Measurements from ENCODE around the gene XRN1. TPM values are rescaled to one million over a fixed set of nuclear protein-coding genes. Genes with fewer than 3 reads are reported as not detected.

XRN1 gene
- total and polyA plus RNA-seq, 2 donors = 12.2 to 27.3 TPM

GRCh38 chr3:142467768-142468167, 19.9 kb upstream of the XRN1 start:
- Histone ChIP-seq H3K9me3 (ENCODE audit: control insufficient read depth in 2 of 2, insufficient read depth in 1 of 2, low read length in 1 of 2) (no peaks in the 10 kb centered on the region), H3K4me1 (ENCODE audit: control insufficient read depth in 2 of 2, insufficient read depth in 2 of 2, low read length in 2 of 2) (no peaks in the 10 kb centered on the region), H3K4me3 (ENCODE audit: low read length in 2 of 2) (no peak overlapping the region), H3K27me3 (ENCODE audit: control insufficient read depth in 2 of 2, insufficient read depth in 1 of 2, low read length in 1 of 2) (no peaks in the 10 kb centered on the region), H3K36me3 (ENCODE audit: control insufficient read depth in 2 of 2, insufficient read depth in 2 of 2, low read length in 1 of 2) (no peaks in the 10 kb centered on the region), H3K27ac (ENCODE audit: low read depth in 1 of 2, low read length in 1 of 2) (no peak overlapping the region)
- DNase-seq (ENCODE audit: low read depth in 6 of 9, low spot score in 9 of 9) = no peak
- WGBS = over 99% methylated on average over 3 of the region's 3 CpGs

DNA sequence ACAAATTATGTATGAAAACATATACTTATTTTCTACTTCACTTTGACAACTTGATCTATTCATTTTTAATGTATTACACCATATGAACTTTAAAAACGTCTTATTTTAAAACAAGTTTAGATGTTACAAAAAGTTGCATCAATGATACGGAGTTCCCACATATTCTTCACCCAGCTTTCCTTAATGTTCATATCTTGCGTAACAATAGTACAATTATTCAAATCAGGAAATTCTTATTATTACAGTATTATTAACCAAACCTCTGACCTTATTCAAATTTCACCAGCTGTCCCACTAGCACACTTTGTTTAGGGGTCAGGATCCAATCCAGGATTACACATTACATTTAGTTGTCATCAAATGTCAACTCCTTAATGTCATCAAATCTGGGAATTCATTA, 12.9 kb upstream of the XRN1 start:
- Histone ChIP-seq H3K36me3 (ENCODE audit: control insufficient read depth in 2 of 2, insufficient read depth in 2 of 2, low read length in 1 of 2) (peaks cover 0 to 12% of the 10 kb centered on the region in 2 donors), H3K27ac (ENCODE audit: low read depth in 1 of 2, low read length in 1 of 2) (no peak overlapping the region), H3K4me3 (ENCODE audit: low read length in 2 of 2) (no peak overlapping the region), H3K9me3 (ENCODE audit: control insufficient read depth in 2 of 2, insufficient read depth in 1 of 2, low read length in 1 of 2) (no peaks in the 10 kb centered on the region), H3K27me3 (ENCODE audit: control insufficient read depth in 2 of 2, insufficient read depth in 1 of 2, low read length in 1 of 2) (no peaks in the 10 kb centered on the region), H3K4me1 (ENCODE audit: control insufficient read depth in 2 of 2, insufficient read depth in 2 of 2, low read length in 2 of 2) (no peaks in the 10 kb centered on the region)
- no peak for DNase-seq (ENCODE audit: low read depth in 6 of 9, low spot score in 9 of 9)
- WGBS = 98% methylated on average over 3 of the region's 3 CpGs

GRCh38 chr3:142459929-142460328, 12.1 kb upstream of the XRN1 start:
- WGBS = 99% methylated on average over 2 of the region's 2 CpGs
- DNase-seq (ENCODE audit: low read depth in 6 of 9, low spot score in 9 of 9) = no peak
- Histone ChIP-seq H3K27ac (ENCODE audit: low read depth in 1 of 2, low read length in 1 of 2) (no peak overlapping the region), H3K4me1 (ENCODE audit: control insufficient read depth in 2 of 2, insufficient read depth in 2 of 2, low read length in 2 of 2) (no peaks in the 10 kb centered on the region), H3K9me3 (ENCODE audit: control insufficient read depth in 2 of 2, insufficient read depth in 1 of 2, low read length in 1 of 2) (no peaks in the 10 kb centered on the region), H3K27me3 (ENCODE audit: control insufficient read depth in 2 of 2, insufficient read depth in 1 of 2, low read length in 1 of 2) (no peaks in the 10 kb centered on the region), H3K4me3 (ENCODE audit: low read length in 2 of 2) (no peak overlapping the region), H3K36me3 (ENCODE audit: control insufficient read depth in 2 of 2, insufficient read depth in 2 of 2, low read length in 1 of 2) (peaks cover 0 to 12% of the 10 kb centered on the region in 2 donors)

GRCh38 chr3:142459096-142459495, 11.3 kb upstream of the XRN1 start:
- no peak overlapping the region for H3K27ac ChIP-seq (ENCODE audit: low read depth in 1 of 2, low read length in 1 of 2)
- no peak for DNase-seq (ENCODE audit: low read depth in 6 of 9, low spot score in 9 of 9)
- peaks cover 0 to 14% of the 10 kb centered on the region in 2 donors for H3K36me3 ChIP-seq (ENCODE audit: control insufficient read depth in 2 of 2, insufficient read depth in 2 of 2, low read length in 1 of 2)
- no peaks in the 10 kb centered on the region for H3K27me3 ChIP-seq (ENCODE audit: control insufficient read depth in 2 of 2, insufficient read depth in 1 of 2, low read length in 1 of 2)
- H3K9me3 ChIP-seq (ENCODE audit: control insufficient read depth in 2 of 2, insufficient read depth in 1 of 2, low read length in 1 of 2) = no peaks in the 10 kb centered on the region
- H3K4me1 ChIP-seq (ENCODE audit: control insufficient read depth in 2 of 2, insufficient read depth in 2 of 2, low read length in 2 of 2) = no peaks in the 10 kb centered on the region
- 99% methylated on average over 3 of the region's 3 CpGs for WGBS
- no peak overlapping the region for H3K4me3 ChIP-seq (ENCODE audit: low read length in 2 of 2)

GRCh38 chr3:142450881-142451280, 3.0 kb upstream of the XRN1 start:
- DNase-seq (ENCODE audit: low read depth in 6 of 9, low spot score in 9 of 9) = no peak
- Histone ChIP-seq H3K4me1 (ENCODE audit: control insufficient read depth in 2 of 2, insufficient read depth in 2 of 2, low read length in 2 of 2) (peaks cover 0 to 2% of the 10 kb centered on the region in 2 donors), H3K27me3 (ENCODE audit: control insufficient read depth in 2 of 2, insufficient read depth in 1 of 2, low read length in 1 of 2) (no peaks in the 10 kb centered on the region), H3K36me3 (ENCODE audit: control insufficient read depth in 2 of 2, insufficient read depth in 2 of 2, low read length in 1 of 2) (peaks cover 3 to 24% of the 10 kb centered on the region in 2 donors), H3K27ac (ENCODE audit: low read depth in 1 of 2, low read length in 1 of 2) (no peak overlapping the region), H3K4me3 (ENCODE audit: low read length in 2 of 2) (no peak overlapping the region), H3K9me3 (ENCODE audit: control insufficient read depth in 2 of 2, insufficient read depth in 1 of 2, low read length in 1 of 2) (no peaks in the 10 kb centered on the region)
- WGBS = 95% methylated on average over 5 of the region's 5 CpGs

DNA sequence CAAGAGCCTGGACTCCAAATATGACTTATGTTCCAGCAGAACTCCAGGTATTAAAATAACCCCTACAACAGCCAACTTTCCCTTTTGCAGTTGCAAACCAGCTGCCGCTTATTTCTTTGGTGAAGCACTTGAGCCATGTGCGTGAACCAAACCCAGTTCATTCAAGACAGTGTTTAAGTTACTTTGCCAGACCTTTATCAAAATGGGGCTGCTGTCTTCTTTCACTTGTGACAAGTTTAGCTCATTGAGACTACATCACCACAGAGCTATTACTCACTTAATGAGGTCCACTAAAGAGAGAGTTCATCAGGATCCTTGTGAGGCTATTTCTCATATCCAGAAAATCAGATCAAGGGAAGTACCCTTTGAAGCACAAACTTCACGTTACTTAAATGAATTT, 2.4 kb upstream of the XRN1 start:
- no peak overlapping the region for H3K4me3 ChIP-seq (ENCODE audit: low read length in 2 of 2)

GRCh38 chr3:142447301-142447851, 461 bp downstream of the XRN1 start:
- H3K27ac ChIP-seq (ENCODE audit: low read depth in 1 of 2, low read length in 1 of 2) = peak overlapping the region; percentile 98 to 99
- H3K4me1 ChIP-seq (ENCODE audit: control insufficient read depth in 2 of 2, insufficient read depth in 2 of 2, low read length in 2 of 2) = peaks cover 3 to 6% of the 10 kb centered on the region in 2 donors
- under 1% methylated on average over 35 of the region's 35 CpGs for WGBS

More for the DNA sequence above, 2.4 kb upstream of the XRN1 start:
- H3K27ac ChIP-seq (ENCODE audit: low read depth in 1 of 2, low read length in 1 of 2) = no peak overlapping the region
- no peak for DNase-seq (ENCODE audit: low read depth in 6 of 9, low spot score in 9 of 9)
- no peaks in the 10 kb centered on the region for H3K9me3 ChIP-seq (ENCODE audit: control insufficient read depth in 2 of 2, insufficient read depth in 1 of 2, low read length in 1 of 2)
- WGBS = 98% methylated on average over 3 of the region's 3 CpGs
- H3K27me3 ChIP-seq (ENCODE audit: control insufficient read depth in 2 of 2, insufficient read depth in 1 of 2, low read length in 1 of 2) = no peaks in the 10 kb centered on the region
- H3K36me3 ChIP-seq (ENCODE audit: control insufficient read depth in 2 of 2, insufficient read depth in 2 of 2, low read length in 1 of 2) = peaks cover 3 to 24% of the 10 kb centered on the region in 2 donors
- peaks cover 3 to 6% of the 10 kb centered on the region in 2 donors for H3K4me1 ChIP-seq (ENCODE audit: control insufficient read depth in 2 of 2, insufficient read depth in 2 of 2, low read length in 2 of 2)

GRCh38 chr3:142445816-142446254, 2.0 kb downstream of the XRN1 start:
- DNase-seq (ENCODE audit: low read depth in 6 of 9, low spot score in 9 of 9) = peak in 1 of 9 donors; percentile 27
- peaks cover 8 to 9% of the 10 kb centered on the region in 2 donors for H3K36me3 ChIP-seq (ENCODE audit: control insufficient read depth in 2 of 2, insufficient read depth in 2 of 2, low read length in 1 of 2)
- H3K27me3 ChIP-seq (ENCODE audit: control insufficient read depth in 2 of 2, insufficient read depth in 1 of 2, low read length in 1 of 2) = no peaks in the 10 kb centered on the region
- no peak overlapping the region for H3K27ac ChIP-seq (ENCODE audit: low read depth in 1 of 2, low read length in 1 of 2)
- 60% methylated on average over 6 of the region's 6 CpGs for WGBS
- H3K9me3 ChIP-seq (ENCODE audit: control insufficient read depth in 2 of 2, insufficient read depth in 1 of 2, low read length in 1 of 2) = peaks cover 0 to 4% of the 10 kb centered on the region in 2 donors
- H3K4me1 ChIP-seq (ENCODE audit: control insufficient read depth in 2 of 2, insufficient read depth in 2 of 2, low read length in 2 of 2) = peaks cover 3 to 6% of the 10 kb centered on the region in 2 donors
- H3K4me3 ChIP-seq (ENCODE audit: low read length in 2 of 2) = peak overlapping the region in 1 of 2 donors; percentile 28

More at GRCh38 chr3:142447301-142447851, 461 bp downstream of the XRN1 start:
- DNase-seq (ENCODE audit: low read depth in 6 of 9, low spot score in 9 of 9) = peak; percentile 20 to 77 (median 46)
- H3K9me3 ChIP-seq (ENCODE audit: control insufficient read depth in 2 of 2, insufficient read depth in 1 of 2, low read length in 1 of 2) = peaks cover 0 to 4% of the 10 kb centered on the region in 2 donors
- peak overlapping the region; percentile 99 to 100 for H3K4me3 ChIP-seq (ENCODE audit: low read length in 2 of 2)
- peaks cover 12 to 20% of the 10 kb centered on the region in 2 donors for H3K36me3 ChIP-seq (ENCODE audit: control insufficient read depth in 2 of 2, insufficient read depth in 2 of 2, low read length in 1 of 2)
- no peaks in the 10 kb centered on the region for H3K27me3 ChIP-seq (ENCODE audit: control insufficient read depth in 2 of 2, insufficient read depth in 1 of 2, low read length in 1 of 2)

GRCh38 chr3:142444343-142444742, 3.5 kb downstream of the XRN1 start:
- 99% methylated on average over 11 of the region's 11 CpGs for WGBS
- H3K4me1 ChIP-seq (ENCODE audit: control insufficient read depth in 2 of 2, insufficient read depth in 2 of 2, low read length in 2 of 2) = peaks cover 3 to 6% of the 10 kb centered on the region in 2 donors
- no peak overlapping the region for H3K4me3 ChIP-seq (ENCODE audit: low read length in 2 of 2)
- no peak overlapping the region for H3K27ac ChIP-seq (ENCODE audit: low read depth in 1 of 2, low read length in 1 of 2)
- no peaks in the 10 kb centered on the region for H3K27me3 ChIP-seq (ENCODE audit: control insufficient read depth in 2 of 2, insufficient read depth in 1 of 2, low read length in 1 of 2)
- H3K9me3 ChIP-seq (ENCODE audit: control insufficient read depth in 2 of 2, insufficient read depth in 1 of 2, low read length in 1 of 2) = peaks cover 0 to 4% of the 10 kb centered on the region in 2 donors
- DNase-seq (ENCODE audit: low read depth in 6 of 9, low spot score in 9 of 9) = no peak
- H3K36me3 ChIP-seq (ENCODE audit: control insufficient read depth in 2 of 2, insufficient read depth in 2 of 2, low read length in 1 of 2) = peaks cover 0 to 9% of the 10 kb centered on the region in 2 donors

Data from thymus (tissue), 11 donors.